Left lung (tissue), 10 donors: Measurements from ENCODE around the gene PKP4. TPM values are rescaled to one million over a fixed set of nuclear protein-coding genes. Genes with fewer than 3 reads are reported as not detected.

ENCODE experiments used
- ATAC-seq: fragments of 200-7000 bp; cut with Tn5 transposase; one replicate; pipeline ENCODE4 v1.9.1; 2020; ENCODE audit warnings: moderate library complexity
- DNase-seq, 4 donors: peaks; one replicate each; pipeline ENCODE4 v3.0.0-alpha.2; 2013 to 2020
- H3K27ac ChIP-seq, 2 donors: fragments of 200-600 bp; sonication (generic) in 1 of 2; one replicate each; pipeline versions ENCODE4 v1.5.0 to v1.8.0; 2020 to 2021
- H3K27me3 ChIP-seq, 2 donors: fragments of 200-600 bp; sonication (generic) in 1 of 2; one replicate each; pipeline versions ENCODE4 v1.5.0 to v1.8.0; 2020 to 2021
- H3K36me3 ChIP-seq, 2 donors: fragments of 200-600 bp; sonication (generic) in 1 of 2; one replicate each; pipeline versions ENCODE4 v1.5.0 to v1.8.0; 2020 to 2021
- H3K4me1 ChIP-seq, 2 donors: fragments of 200-600 bp; one replicate each; pipeline ENCODE4 v1.8.0; 2021
- H3K4me3 ChIP-seq, 2 donors: fragments of 200-600 bp; sonication (generic) in 1 of 2; one replicate each; pipeline versions ENCODE4 v1.5.0 to v1.8.0; 2020 to 2021; ENCODE audit warnings: mild to moderate bottlenecking in 1 of 2
- H3K9me3 ChIP-seq, 2 donors: fragments of 200-600 bp; sonication (generic) in 1 of 2; one replicate each; pipeline versions ENCODE4 v1.5.0 to v1.8.0; 2020 to 2021
- intact Hi-C, 2 donors: fragments of 100-400 bp; cut with DNase I; formaldehyde crosslinking; loops; one replicate each; pipeline versions ENCODE4 v1.11.2 to v1.14.2; 2022
- polyA plus RNA-seq, 6 donors: library from polyadenylated mRNA; unstranded; fragments of 120-200 nt; gene quantifications; one replicate each; pipeline ENCODE4 v1.2.1, GENCODE V29; 2013; ENCODE audit not compliant: insufficient read length in 6 of 6
- total RNA-seq, 2 donors: library from RNA; stranded (reverse); fragmentation: NEBNext Ultra II Directional; extraction: Animal tissue kit (Norgen Biotek cat#: 25700); gene quantifications; one replicate each; pipeline ENCODE4 v1.2.1, GENCODE V29; 2021
- TF ChIP-seq, protein P1 (sequence below), 2 donors: fragments of 200-600 bp; sonication (generic) in 1 of 2; IDR thresholded peaks; one replicate each; pipeline versions ENCODE4 v1.5.0 to v1.8.0; 2021; ENCODE audit warnings: antibody characterized with exemption in 2 of 2
- donor health status: DM: no; HTN: yes; CAD: no.
- donor health status: DM: no; HTN: no; CAD: no.

PKP4 gene
- total and polyA plus RNA-seq, 8 donors, result 48.3 to 129 (median 110) TPM

DNA sequence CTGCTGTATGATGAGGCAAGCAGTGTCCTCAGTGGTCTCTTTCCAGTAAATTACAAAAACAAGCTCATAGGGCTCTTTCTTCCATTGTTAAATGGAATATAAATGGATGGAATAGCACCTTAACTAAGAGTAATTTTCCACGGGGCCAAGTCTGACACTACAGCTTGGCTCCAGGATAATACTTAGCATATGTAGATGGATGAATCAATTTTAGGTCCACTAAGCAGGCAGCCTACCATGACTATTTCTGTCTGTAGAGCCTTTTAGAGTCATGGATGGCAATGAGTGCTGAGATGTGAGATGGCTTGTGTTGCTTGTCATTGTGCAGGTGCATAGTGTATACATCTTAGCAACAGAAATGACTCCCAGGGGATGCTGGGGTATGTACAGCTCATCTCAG, 125.9 kb downstream of the PKP4 start:
- Histone ChIP-seq H3K27me3 (no peaks in the 10 kb centered on the region), H3K27ac (no peak overlapping the region), H3K9me3 (no peaks in the 10 kb centered on the region), H3K4me3 (no peak overlapping the region), H3K36me3 (peaks cover 0 to 7% of the 10 kb centered on the region in 2 donors), H3K4me1 (no peaks in the 10 kb centered on the region)
- ATAC-seq, result no peak
- DNase-seq, result no peak
- intact Hi-C loops, result no loop called here
- TF ChIP-seq, protein P1, sequence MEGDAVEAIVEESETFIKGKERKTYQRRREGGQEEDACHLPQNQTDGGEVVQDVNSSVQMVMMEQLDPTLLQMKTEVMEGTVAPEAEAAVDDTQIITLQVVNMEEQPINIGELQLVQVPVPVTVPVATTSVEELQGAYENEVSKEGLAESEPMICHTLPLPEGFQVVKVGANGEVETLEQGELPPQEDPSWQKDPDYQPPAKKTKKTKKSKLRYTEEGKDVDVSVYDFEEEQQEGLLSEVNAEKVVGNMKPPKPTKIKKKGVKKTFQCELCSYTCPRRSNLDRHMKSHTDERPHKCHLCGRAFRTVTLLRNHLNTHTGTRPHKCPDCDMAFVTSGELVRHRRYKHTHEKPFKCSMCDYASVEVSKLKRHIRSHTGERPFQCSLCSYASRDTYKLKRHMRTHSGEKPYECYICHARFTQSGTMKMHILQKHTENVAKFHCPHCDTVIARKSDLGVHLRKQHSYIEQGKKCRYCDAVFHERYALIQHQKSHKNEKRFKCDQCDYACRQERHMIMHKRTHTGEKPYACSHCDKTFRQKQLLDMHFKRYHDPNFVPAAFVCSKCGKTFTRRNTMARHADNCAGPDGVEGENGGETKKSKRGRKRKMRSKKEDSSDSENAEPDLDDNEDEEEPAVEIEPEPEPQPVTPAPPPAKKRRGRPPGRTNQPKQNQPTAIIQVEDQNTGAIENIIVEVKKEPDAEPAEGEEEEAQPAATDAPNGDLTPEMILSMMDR (IDR thresholded peaks at IDR 0.05), result no peak

DNA sequence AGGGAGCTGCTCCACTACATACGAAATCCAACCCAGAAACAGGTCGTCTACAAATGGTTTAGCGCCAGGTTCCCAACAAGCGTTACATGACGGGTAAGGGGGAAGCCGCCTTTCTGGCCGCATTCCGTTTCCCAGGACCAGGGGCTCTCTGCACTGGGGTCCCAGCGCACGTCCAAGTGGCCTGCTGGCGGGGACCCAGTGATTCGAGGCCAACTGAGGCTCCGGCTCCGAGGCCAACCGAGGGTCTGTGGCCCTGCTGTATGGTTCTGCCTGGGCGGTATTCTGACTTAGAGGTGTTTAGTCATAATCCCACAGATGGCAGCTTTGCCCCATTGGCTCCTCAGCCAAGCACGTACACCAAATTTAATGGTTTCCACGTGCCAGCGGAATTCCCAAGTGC, 127.2 kb downstream of the PKP4 start:
- ATAC-seq, result no peak
- H3K27ac ChIP-seq, result no peak overlapping the region
- no peaks in the 10 kb centered on the region for H3K4me1 ChIP-seq
- no peaks in the 10 kb centered on the region for H3K9me3 ChIP-seq
- H3K4me3 ChIP-seq, result no peak overlapping the region
- TF ChIP-seq, protein P1 (IDR thresholded peaks at IDR 0.05), result no peak
- no peaks in the 10 kb centered on the region for H3K27me3 ChIP-seq
- peaks cover 0 to 7% of the 10 kb centered on the region in 2 donors for H3K36me3 ChIP-seq
- intact Hi-C loops, result no loop called here
- peak in 1 of 4 donors; percentile 45 for DNase-seq

DNA sequence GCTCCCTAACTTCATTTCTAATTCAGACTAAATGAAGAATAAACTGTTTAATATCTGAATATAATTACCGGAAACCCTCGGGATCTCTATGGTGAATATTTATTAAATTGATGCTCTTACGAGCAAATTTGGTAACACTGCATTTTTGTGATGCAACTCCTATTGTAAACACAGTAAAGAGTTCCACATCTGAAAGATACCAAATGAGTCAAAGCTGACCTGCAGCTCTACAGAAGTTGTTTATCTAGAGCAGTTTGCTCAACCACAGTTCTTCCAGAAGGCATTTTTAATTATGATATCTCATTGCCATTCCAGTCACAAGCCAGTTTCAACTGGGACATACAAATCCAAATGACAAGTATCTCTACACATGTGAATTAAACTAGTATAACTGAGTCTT, 129.7 kb downstream of the PKP4 start:
- H3K27ac ChIP-seq, result no peak overlapping the region
- ATAC-seq, result peak; percentile 33
- no peaks in the 10 kb centered on the region for H3K9me3 ChIP-seq
- H3K27me3 ChIP-seq, result no peaks in the 10 kb centered on the region
- DNase-seq, result peak in 1 of 4 donors; percentile 25
- no peaks in the 10 kb centered on the region for H3K4me1 ChIP-seq
- peaks cover 0 to 7% of the 10 kb centered on the region in 2 donors for H3K36me3 ChIP-seq
- no peak overlapping the region for H3K4me3 ChIP-seq
- intact Hi-C loops, result no loop called here
- TF ChIP-seq, protein P1 (IDR thresholded peaks at IDR 0.05), result no peak

DNA sequence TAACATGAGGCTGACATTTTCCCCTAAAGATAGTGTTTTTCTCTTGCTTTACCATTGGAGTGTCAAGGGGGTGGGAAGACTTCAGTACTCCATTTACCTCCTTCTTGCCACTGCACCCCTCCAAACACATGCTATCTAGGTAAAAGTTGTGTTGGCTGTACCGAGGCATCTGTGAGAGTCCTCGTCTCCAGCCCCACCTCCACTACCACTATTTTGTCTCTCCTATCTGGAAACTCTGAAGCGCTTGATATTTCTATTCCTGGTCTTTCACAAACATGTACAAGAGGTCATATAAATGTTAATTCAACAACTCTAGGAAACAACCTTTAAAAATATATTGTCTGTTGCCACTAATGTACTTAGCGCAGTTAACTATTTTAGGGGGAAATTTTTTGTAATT, 132.6 kb downstream of the PKP4 start:
- intact Hi-C loops, result no loop called here

DNA sequence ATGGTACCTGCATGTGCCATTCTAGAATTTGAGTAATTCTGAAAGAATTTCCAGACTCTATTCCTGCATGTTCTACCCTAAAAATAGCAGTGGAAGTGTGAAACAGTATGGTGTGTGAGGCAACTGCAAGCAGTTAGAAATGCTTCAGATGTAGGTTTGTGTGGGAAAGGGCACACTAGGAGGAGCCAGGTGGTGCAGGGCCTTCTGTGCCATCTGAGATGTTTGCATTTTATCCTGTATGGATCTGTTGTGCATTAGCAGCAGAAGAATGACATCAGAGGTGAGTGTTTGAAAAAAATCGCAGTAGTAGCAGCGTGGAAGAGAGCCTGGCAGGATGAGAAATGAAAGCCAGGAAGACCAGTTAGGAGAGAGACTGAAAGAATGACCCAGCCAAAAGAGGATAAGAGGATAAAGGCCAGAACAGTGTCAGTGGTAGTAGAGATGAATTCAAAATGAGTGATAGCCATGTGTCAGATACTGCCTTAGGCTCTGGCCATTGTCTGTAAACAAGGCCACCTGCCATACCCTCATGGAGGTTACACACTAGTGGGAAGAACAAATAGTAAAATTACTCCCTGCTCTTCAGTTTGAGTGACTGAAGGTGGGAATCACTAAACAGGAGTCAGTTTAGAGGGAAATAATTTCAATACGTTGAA, 142.2 kb downstream of the PKP4 start:
- Histone ChIP-seq H3K4me1 (peaks cover 0 to 10% of the 10 kb centered on the region in 2 donors), H3K36me3 (no peaks in the 10 kb centered on the region), H3K27ac (no peak overlapping the region), H3K4me3 (no peak overlapping the region), H3K27me3 (no peaks in the 10 kb centered on the region), H3K9me3 (no peaks in the 10 kb centered on the region)
- ATAC-seq (no peak), DNase-seq (no peak)
- intact Hi-C loops, result no loop called here
- TF ChIP-seq, protein P1 (IDR thresholded peaks at IDR 0.05), result no peak

More for the DNA sequence above, 132.6 kb downstream of the PKP4 start:
- Histone ChIP-seq H3K27ac (no peak overlapping the region), H3K4me1 (no peaks in the 10 kb centered on the region), H3K27me3 (no peaks in the 10 kb centered on the region), H3K9me3 (no peaks in the 10 kb centered on the region), H3K4me3 (no peak overlapping the region), H3K36me3 (no peaks in the 10 kb centered on the region)
- ATAC-seq (no peak), DNase-seq (no peak)
- TF ChIP-seq, protein P1 (IDR thresholded peaks at IDR 0.05), result no peak
